K562 (cell line): Measurements from ENCODE around the gene FANCF. TPM values are rescaled to one million over a fixed set of nuclear protein-coding genes. Genes with fewer than 3 reads are reported as not detected.

Source experiments
- ATAC-seq: fragments of 200-7000 bp; cut with Tn5 transposase; 3 replicates; pipeline ENCODE4 v1.9.1; 2020; ENCODE audit warnings: moderate library complexity
- BruUV-seq: library from RNA; stranded (reverse); fragments of 400-500 nt; replicated peaks from 2 replicates; lab custom pipeline; 2021; lab: Mats Ljungman, UMichigan
- CTCF ChIA-PET: fragments of 300-600 bp; formaldehyde crosslinking; extraction: SDS; loops from one replicate; lab custom pipeline; 2021; ENCODE audit warnings: low intra/inter-chr PET ratio; lab: Yijun Ruan, JAX
- POLR2A ChIA-PET: fragments of 300-600, 350-650 bp; sonication (Branson Sonifier 250); formaldehyde crosslinking; extraction: SDS; loops from one replicate; lab custom pipeline; 2021; ENCODE audit warnings: antibody characterized with exemption, inconsistent platforms; lab: Yijun Ruan, JAX
- DNase-seq, 4 experiments: peaks; one replicate each; pipeline versions ENCODE4 v3.0.0 to v3.0.0-alpha.2; 2011 to 2018; ENCODE audit warnings: low spot score in 3 of 4, mixed read lengths in 3 of 4; ENCODE audit errors: extremely low read depth in 1 of 4
- FAIRE-seq: peaks from 2 replicates; lab custom pipeline; 2011; peaks lifted over from hg19 to GRCh38; lab: Jason Lieb, UNC
- H2AFZ ChIP-seq: 2 replicates; pipeline ENCODE4 v1.6.0; 2011; ENCODE audit warnings: low read depth, low read length, control low read depth, inconsistent platforms
- H3K27ac ChIP-seq: fragments of 200-600 bp; 3 replicates; pipeline ENCODE4 v1.8.0; 2011; ENCODE audit warnings: low read depth, mild to moderate bottlenecking, control low read depth, inconsistent platforms, low read length, moderate library complexity, mixed read lengths; ENCODE audit errors: extremely low read depth
- H3K27me3 ChIP-seq, 2 experiments: fragments of 300-600 bp in 1 of 2; 2 replicates in 1 of 2; 3 replicates in 1 of 2; pipeline versions ENCODE4 v1.6.0 to v1.8.0; 2011; ENCODE audit warnings: inconsistent platforms in 2 of 2, low read length in 2 of 2, mild to moderate bottlenecking in 1 of 2, mixed read lengths in 1 of 2, moderate library complexity in 1 of 2; ENCODE audit not compliant: control insufficient read depth in 2 of 2, insufficient read depth in 2 of 2
- H3K36me3 ChIP-seq: fragments of 300-600 bp; 3 replicates; pipeline ENCODE4 v1.8.0; 2011; ENCODE audit warnings: mild to moderate bottlenecking, low read length, inconsistent platforms; ENCODE audit not compliant: control insufficient read depth, insufficient read depth
- H3K4me1 ChIP-seq, 2 experiments: fragments of 200-600 bp in 1 of 2; replicated peaks in 1 of 2; 2 replicates in 1 of 2; 3 replicates in 1 of 2; pipeline versions ENCODE4 v1.5.1 to v1.8.0; 2011; ENCODE audit warnings: inconsistent platforms in 2 of 2, low read length in 2 of 2, mild to moderate bottlenecking in 1 of 2, mixed read lengths in 1 of 2, moderate library complexity in 1 of 2; ENCODE audit not compliant: control insufficient read depth in 2 of 2, insufficient read depth in 2 of 2
- H3K4me2 ChIP-seq: 2 replicates; pipeline ENCODE4 v1.6.1; 2011; ENCODE audit warnings: low read length, control low read depth, inconsistent platforms, mixed read lengths; ENCODE audit not compliant: insufficient read depth
- H3K4me3 ChIP-seq: fragments of 200-600 bp; sonication (generic), shearing (Covaris generic); 2 replicates; pipeline ENCODE4 v1.5.1; 2016; ENCODE audit warnings: control low read depth, inconsistent platforms
- H3K79me2 ChIP-seq: fragments of 200-600 bp; 3 replicates; pipeline ENCODE4 v1.8.0; 2011; ENCODE audit warnings: low read length, inconsistent platforms; ENCODE audit not compliant: control insufficient read depth, insufficient read depth
- H3K9ac ChIP-seq, 2 experiments: 2 replicates each; pipeline versions ENCODE4 v1.6.0 to v1.6.1; 2011; ENCODE audit warnings: low read depth in 2 of 2, low read length in 2 of 2, control low read depth in 1 of 2, inconsistent platforms in 1 of 2, mild to moderate bottlenecking in 1 of 2, mixed read lengths in 1 of 2; ENCODE audit not compliant: insufficient read depth in 1 of 2
- H3K9me1 ChIP-seq: one replicate; pipeline ENCODE4 v1.6.0; 2011; ENCODE audit warnings: inconsistent platforms, mild to moderate bottlenecking, low read length, moderate library complexity; ENCODE audit not compliant: control insufficient read depth, insufficient read depth
- H3K9me3 ChIP-seq: replicated peaks from 2 replicates; pipeline ENCODE4 v1.5.1; 2011; ENCODE audit warnings: low read depth, low read length, inconsistent platforms; ENCODE audit not compliant: control insufficient read depth, insufficient read depth
- H4K20me1 ChIP-seq: replicated peaks from 2 replicates; pipeline ENCODE4 v1.6.1; 2011; ENCODE audit warnings: low read length, inconsistent platforms, mixed read lengths; ENCODE audit not compliant: control insufficient read depth, insufficient read depth
- ESRRB ChIP-seq: fragments of 250-450 bp; sonication (Bioruptor Pico); IDR thresholded peaks from 2 replicates; pipeline ENCODE4 v1.5.0; 2020; ENCODE audit warnings: mild to moderate bottlenecking, moderate library complexity, borderline replicate concordance
- MTA2 ChIP-seq: fragments of 450-650 bp; IDR thresholded peaks from 2 replicates; pipeline ENCODE4 v1.6.1; 2016; ENCODE audit warnings: low read depth
- NKRF ChIP-seq: fragments of 450-650 bp; IDR thresholded peaks from 2 replicates; pipeline ENCODE4 v1.6.1; 2016; ENCODE audit warnings: borderline replicate concordance
- POLR3A ChIP-seq: IDR thresholded peaks from 2 replicates; pipeline ENCODE4 v1.6.1; 2011; ENCODE audit warnings: borderline replicate concordance, mild to moderate bottlenecking, moderate library complexity; ENCODE audit not compliant: insufficient read length, insufficient read depth; ENCODE audit errors: extremely low read depth
- SETDB1 ChIP-seq: IDR thresholded peaks from one replicate; pipeline ENCODE4 v1.6.1; 2012; ENCODE audit warnings: low read length, control low read depth, inconsistent platforms
- ZNF263 ChIP-seq: sonication (generic); formaldehyde crosslinking; IDR thresholded peaks from 2 replicates; pipeline ENCODE4 v1.8.0; 2022; ENCODE audit warnings: mild to moderate bottlenecking, missing genetic modification reagents, borderline replicate concordance
- ZNF354B ChIP-seq: fragments of 250-450 bp; sonication (Bioruptor Pico); IDR thresholded peaks from 2 replicates; pipeline ENCODE4 v1.4.0; 2020
- WGBS: fragments of 100-300 bp; shearing (Covaris generic); methylation state at CpG from one replicate; pipeline ENCODE4 v1.1.6; 2016; ENCODE audit warnings: low coverage, mixed read lengths; ENCODE audit not compliant: insufficient coverage; ENCODE audit errors: missing lambda C conversion rate; 5-methylcytosine and 5-hydroxymethylcytosine counted together
- in situ Hi-C: fragments of 300-500 bp; cut with MboI; formaldehyde crosslinking; loops from 4 replicates; pipeline ENCODE4 v1.15.0; 2018; ENCODE audit warnings: inconsistent platforms, mixed read lengths
- intact Hi-C: fragments of 100-400 bp; cut with micrococcal nuclease; formaldehyde crosslinking; loops from 2 replicates; pipeline ENCODE4 v1.14.2; 2022
- polyA plus RNA-seq, 8 experiments: library from polyadenylated mRNA; depleted of rRNA in 4 of 8; stranded (reverse) in 5 of 8; unstranded in 3 of 8; fragments of >200 nt; fragmentation: Nextera tagmentation in 2 of 8; fragmentation: Illumina TruSeq in 1 of 8; extraction: Ambion mirVana in 2 of 8; extraction: Trizol in 1 of 8; gene quantifications; 2 replicates each; pipeline versions ENCODE4 v1.2.1 to v1.2.3, GENCODE V29; 2011 to 2014; ENCODE audit warnings: inconsistent platforms in 1 of 8, missing spikeins in 1 of 8
- total RNA-seq, 7 experiments: library from RNA; depleted of rRNA in 6 of 7; stranded (reverse); fragments of >200 nt in 6 of 7; fragmentation: Illumina TruSeq in 2 of 7; extraction: Trizol in 2 of 7; gene quantifications; 2 replicates each; pipeline versions ENCODE4 v1.2.1 to v1.2.3, GENCODE V29; 2011 to 2021; ENCODE audit warnings: low replicate concordance in 1 of 7
- TF ChIP-seq, protein P1 (sequence below), 2 experiments: fragments of 450-650 bp; formaldehyde crosslinking in 1 of 2; IDR thresholded peaks; 2 replicates each; pipeline versions ENCODE4 v1.4.0 to v1.6.1; 2014 to 2020; ENCODE audit warnings: mild to moderate bottlenecking in 2 of 2, borderline replicate concordance in 1 of 2, low read depth in 1 of 2

Gene FANCF
- total and polyA plus RNA-seq, 9 of the 15 experiments (the other 6 are each of a cell fraction or from before 2014, with no cell fraction given): 0.99 to 10.3 (median 7.5) TPM

DNA sequence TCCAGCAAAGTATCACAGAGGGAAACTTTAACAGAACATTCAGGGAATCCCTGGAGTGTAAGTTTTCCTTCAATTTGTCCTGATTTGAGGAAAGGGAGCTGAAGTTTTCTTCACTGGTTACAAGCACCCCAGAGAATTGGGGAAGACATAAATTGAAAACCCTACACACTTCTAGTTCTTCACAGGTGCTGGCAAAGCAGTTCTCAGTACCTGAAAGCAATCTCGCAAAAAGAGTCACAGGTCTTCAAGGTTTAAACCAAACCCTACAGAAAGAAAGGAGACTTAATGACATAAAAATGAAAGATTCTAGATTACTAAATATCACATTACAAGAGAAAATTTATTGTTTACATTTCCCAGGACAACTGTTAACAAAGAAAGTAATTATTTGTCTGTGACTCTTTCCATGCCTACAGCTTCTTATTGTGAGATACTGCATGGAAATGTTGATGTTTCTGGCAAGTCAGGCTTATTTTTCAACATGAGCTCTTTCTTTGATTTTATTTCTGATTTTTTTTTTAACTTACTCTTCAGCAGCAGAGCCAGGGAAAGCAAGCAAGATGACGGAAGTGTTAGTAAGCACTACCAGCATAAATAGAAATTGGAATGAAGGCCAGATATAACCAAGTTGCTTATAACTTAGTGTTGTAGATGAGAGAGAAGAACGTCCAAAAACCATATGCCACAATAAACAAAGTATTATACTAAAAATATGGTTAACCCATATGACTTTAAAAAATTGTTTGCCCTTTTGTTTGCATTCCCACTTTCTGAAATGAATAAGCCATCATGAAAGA is 44.1 kb downstream of the FANCF start:
- no TSS peak for BruUV-seq
- no peak for FAIRE-seq
- ChIA-PET CTCF (no interaction called here), POLR2A (interaction anchor here (0.7 kb wide), 1 partner anchor 10 kb away, joined by 3 read pairs; no protein-coding TSS in a partner anchor)
- Histone ChIP-seq H3K9me1 (no peaks in the 10 kb centered on the region), H3K36me3 (no peaks in the 10 kb centered on the region), H3K4me1 (no peaks in the 10 kb centered on the region), H3K27me3 (no peaks in the 10 kb centered on the region), H3K27ac (no peak overlapping the region), H4K20me1 (no peaks in the 10 kb centered on the region), H3K9me3 (no peaks in the 10 kb centered on the region), H2AFZ (no peak overlapping the region), H3K4me2 (no peak overlapping the region), H3K9ac (no peak overlapping the region), H3K4me3 (no peak overlapping the region), H3K79me2 (no peaks in the 10 kb centered on the region)
- WGBS: 0% methylated on average over 3 of the region's 3 CpGs
- DNase-seq: no peak
- intact Hi-C loops (no loop called here), in situ Hi-C loops (no loop called here)
- ATAC-seq: no peak
- TF ChIP-seq SETDB1 (no peak), ZNF354B (CRISPR knock-in tag) (no peak), ESRRB (CRISPR knock-in tag) (no peak), POLR3A (no peak), ZNF263 (CRISPR knock-in tag) (no peak), NKRF (no peak), MTA2 (no peak)
- TF ChIP-seq, protein P1, sequence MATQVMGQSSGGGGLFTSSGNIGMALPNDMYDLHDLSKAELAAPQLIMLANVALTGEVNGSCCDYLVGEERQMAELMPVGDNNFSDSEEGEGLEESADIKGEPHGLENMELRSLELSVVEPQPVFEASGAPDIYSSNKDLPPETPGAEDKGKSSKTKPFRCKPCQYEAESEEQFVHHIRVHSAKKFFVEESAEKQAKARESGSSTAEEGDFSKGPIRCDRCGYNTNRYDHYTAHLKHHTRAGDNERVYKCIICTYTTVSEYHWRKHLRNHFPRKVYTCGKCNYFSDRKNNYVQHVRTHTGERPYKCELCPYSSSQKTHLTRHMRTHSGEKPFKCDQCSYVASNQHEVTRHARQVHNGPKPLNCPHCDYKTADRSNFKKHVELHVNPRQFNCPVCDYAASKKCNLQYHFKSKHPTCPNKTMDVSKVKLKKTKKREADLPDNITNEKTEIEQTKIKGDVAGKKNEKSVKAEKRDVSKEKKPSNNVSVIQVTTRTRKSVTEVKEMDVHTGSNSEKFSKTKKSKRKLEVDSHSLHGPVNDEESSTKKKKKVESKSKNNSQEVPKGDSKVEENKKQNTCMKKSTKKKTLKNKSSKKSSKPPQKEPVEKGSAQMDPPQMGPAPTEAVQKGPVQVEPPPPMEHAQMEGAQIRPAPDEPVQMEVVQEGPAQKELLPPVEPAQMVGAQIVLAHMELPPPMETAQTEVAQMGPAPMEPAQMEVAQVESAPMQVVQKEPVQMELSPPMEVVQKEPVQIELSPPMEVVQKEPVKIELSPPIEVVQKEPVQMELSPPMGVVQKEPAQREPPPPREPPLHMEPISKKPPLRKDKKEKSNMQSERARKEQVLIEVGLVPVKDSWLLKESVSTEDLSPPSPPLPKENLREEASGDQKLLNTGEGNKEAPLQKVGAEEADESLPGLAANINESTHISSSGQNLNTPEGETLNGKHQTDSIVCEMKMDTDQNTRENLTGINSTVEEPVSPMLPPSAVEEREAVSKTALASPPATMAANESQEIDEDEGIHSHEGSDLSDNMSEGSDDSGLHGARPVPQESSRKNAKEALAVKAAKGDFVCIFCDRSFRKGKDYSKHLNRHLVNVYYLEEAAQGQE (IDR thresholded peaks at IDR 0.05; ENCODE audit: borderline replicate concordance): no peak
- TF ChIP-seq, protein P1 (CRISPR knock-in tag; IDR thresholded peaks at IDR 0.05; ENCODE audit: low read depth): no peak
